CD4-positive, alpha-beta T cell treated with Interleukin-2 at 100 ng/mL for 4 hours (primary cell): Measurements from ENCODE around the gene PVALEF.

Experiments
- DNase-seq: peaks from one replicate; pipeline ENCODE4 v3.0.0-alpha.2; 2020; ENCODE audit warnings: low spot score

The PVALEF gene

DNA sequence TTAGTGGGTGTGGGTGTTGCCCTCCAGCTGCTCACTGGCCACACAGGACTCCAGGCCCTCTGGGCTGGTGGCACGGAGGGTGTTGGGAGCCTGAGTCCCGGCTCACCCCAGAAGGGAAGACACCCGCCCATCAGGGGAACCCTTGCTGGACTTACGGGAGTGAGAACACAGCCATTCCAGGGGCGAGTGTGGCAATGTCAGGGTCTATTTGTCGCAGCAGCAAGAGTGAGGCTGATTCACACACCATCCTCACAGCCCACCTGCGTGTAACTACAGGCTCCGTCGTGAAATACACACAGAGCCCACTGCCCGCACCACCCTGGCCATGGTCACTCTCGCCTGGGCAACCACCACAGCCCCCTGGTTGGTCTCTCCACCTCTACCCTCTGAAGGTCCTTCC lies 18.5 kb downstream of the PVALEF start:
- DNase-seq: no peak

DNA sequence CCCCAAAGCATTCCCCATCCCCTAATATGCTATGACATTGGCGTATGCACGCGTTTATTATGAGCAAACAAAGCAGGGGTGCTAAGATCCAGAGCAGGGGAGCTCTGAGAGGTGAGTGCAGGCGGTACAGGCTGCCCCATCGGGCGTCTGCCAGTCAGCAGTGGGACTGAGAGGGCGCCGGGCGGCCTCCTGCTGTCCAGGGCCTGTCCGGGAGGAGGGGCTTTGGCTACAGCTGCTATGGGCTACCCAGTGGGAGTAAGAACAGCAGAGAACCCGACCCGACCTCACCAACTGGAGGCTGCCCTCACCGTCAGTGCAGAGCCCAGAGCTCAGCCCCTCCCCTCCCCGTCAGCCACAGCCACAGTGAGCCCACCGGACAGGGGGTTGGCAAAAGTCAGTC lies 19.2 kb downstream of the PVALEF start:
- no peak for DNase-seq

DNA sequence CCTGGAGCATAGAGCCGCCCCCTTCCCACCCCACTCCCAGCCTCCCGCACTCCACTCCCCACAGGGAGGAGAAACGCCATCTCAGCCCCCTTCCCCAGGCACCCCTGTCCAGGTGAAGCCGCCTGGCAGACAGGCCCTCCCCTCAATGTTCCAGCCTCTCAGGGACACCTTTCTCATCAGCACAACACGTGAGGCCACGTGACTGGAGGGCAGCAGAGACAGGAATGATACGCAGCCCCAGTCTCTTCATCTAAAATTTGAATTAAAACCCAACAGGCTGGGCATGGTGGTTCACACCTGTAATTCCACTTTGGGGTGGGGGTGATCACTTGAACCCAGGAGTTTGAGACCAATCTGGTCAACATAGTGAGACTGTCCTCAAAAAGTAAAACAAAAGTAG lies 20.9 kb downstream of the PVALEF start:
- DNase-seq: no peak

DNA sequence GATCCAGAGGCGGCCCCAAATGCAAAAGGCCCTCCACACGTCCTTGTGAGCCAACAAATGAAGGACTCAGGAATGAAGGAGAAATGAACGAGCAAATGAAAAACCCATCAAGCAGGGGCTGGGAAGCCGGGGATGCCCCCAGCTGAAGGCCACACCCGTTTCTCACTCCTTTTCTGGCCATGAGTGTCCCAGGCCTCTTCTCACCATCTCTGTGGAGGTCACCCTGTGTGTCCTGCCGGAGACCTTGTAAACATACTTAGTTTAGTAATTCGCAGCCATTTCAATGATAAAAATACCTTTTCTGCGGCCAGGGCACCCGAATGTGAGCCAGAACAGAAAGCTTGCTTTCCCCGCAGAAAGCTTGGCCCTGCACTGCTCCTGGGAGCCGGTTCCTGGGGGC lies 21.8 kb downstream of the PVALEF start:
- DNase-seq: no peak

DNA sequence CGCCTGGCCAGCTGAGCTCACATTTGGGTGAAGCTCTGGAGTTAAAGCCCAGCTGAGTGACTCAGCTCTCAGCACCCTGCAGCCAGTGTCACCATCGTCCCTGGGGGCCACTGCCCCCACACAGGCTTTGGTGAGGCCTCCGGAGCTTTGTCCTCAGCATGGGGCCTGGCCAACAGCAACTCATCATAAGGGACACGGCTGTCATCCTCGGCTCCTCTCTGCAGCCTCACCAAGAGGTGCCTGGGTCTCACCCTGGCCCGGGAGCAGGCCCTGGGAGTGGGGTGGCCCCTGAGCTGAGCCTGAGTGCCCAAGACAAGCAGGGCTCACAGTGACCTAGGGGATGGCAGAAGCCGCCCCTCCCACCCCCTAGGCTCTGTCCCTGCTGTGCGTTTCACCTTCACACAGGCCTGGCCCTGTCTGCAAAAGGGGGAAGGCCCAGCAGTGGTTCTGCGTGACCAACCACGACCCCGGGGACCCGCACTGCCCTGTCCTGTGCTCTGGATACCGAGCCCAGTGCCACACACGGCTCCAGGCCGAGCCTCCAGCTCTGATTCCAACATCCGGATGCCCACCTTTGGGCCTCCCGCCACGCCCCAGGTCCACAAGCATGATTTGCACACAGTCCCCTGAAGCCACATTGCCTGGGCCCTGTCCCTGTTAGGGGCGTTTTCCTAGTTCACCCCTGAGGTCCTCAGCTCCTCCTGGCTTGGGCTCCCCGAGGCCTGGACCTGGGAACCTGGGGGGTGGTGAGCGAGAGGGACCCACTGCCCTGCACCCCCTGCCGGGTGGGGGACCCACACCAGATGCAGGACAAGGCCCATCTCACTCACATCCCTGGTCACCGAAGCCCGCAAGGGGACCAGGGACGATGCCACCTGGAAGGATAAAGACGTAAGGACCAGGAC lies 22.5 kb downstream of the PVALEF start:
- no peak for DNase-seq

DNA sequence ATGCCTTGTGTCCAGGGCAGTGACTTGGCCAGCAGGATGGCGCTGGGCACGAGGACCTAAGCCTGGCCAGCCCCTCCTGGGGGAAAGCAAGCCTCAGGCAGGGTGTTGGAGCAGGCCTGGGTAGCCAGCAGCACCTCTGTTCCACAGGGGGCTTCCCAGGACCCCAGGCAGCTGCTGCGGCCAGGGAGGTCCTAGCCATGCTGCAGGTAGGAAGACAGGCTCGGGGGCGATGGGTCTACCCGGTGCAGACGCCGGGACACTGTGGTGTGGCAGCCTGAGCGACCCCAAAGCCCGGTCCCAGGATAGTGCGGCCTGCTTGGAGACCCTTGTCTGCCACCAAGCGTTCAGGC lies 23.2 kb downstream of the PVALEF start:
- no peak for DNase-seq

DNA sequence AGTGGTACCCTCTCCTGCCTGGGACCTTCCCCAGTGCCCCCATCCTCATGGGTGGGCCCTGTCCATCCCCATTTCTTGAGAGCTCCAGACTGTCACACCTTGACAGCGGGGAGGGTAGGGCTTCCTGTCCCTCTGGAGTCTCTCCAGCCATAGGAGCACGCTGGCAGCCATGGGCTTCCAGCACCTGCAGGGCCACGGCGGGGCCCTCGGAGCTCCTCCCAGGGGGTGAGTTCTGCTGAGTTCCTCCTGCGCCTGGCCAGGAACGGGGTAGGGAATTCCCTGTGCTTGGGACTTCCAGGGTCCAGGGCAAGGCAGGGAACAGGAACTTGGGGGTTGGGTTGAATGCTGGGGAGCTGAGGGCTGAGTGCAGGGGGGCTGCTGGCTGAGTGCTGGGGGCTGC lies 23.7 kb downstream of the PVALEF start:
- DNase-seq: no peak

DNA sequence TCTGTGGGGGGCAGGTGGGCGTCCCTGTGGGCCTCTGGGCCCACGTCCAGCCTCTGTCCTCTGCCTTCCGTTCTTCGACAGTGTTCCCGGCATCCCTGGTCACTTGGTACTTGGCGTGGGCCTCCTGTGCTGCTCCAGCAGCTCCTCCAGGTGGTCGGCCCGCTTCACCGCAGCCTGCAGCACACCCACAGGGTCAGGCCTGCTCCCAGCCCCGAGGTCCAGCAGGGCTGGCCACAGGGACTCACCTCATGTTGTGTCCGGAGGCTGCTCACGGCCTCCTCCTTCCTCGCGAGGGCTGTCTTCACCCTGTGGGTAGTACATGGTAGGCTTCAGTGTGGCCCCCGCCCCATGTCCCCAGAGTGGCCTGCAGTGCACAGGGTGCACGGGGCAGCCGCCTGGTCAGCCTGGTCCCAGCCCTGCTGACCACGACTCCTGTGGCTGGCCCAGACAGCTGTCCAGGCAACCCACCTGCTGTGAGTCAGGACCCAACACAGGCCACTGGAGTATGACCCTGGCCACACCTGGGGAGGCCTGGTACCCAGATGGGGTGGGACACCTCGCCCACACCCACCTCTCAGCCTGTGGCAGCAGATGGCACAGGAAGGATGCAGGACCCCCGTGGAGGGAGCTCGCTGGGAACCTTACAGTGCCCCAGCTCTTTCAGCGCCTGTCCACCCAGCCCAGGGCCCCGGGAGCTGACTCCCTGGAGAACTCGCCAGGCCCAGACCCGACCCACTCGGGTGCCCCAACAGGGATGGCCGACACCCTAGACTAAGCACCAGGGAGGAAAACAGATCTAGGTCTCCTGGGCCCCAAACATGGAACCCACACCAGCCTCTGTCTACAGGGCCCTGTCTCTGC lies 24.6 kb downstream of the PVALEF start:
- no peak for DNase-seq

DNA sequence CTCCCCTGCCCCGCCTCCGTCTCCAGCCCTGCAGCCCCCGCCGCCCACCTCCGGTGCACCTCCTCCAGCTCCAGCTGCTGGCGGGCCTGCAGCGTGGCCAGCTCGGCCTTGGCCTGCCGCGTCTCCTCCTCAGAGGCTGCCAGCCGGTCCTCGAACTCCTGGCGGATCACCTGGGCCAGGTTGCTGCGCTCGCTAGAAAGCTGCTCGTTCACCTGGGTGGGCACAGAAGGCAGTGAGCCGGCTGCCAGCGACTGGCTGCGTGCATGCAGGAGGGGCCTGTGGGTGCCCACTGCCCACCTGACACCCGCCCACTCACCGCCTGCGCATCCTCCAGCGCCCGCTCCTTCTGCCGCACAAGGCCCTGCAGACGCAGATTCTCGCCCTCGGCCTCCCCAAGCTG lies 25.3 kb downstream of the PVALEF start:
- DNase-seq: no peak

DNA sequence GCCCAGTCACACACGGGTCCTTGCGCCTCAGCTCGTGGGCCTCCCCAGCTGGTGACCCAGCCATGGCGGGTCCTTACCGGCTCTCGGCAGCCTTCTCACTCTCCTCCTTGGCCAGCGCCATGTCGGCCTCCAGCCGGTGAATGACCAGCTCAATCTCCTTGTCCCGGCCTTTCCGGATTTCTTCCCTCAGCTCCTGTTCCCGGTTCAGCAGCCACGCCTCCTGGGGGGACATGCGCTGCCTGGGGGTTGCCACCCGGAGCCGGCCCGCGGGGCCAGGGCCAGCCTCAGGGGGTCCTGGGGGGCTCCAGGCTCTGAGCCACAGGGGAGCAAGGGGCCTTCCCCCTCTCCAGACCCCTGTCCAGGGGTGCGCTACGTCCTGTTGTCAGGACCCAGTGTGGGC lies 25.8 kb downstream of the PVALEF start:
- DNase-seq: no peak

DNA sequence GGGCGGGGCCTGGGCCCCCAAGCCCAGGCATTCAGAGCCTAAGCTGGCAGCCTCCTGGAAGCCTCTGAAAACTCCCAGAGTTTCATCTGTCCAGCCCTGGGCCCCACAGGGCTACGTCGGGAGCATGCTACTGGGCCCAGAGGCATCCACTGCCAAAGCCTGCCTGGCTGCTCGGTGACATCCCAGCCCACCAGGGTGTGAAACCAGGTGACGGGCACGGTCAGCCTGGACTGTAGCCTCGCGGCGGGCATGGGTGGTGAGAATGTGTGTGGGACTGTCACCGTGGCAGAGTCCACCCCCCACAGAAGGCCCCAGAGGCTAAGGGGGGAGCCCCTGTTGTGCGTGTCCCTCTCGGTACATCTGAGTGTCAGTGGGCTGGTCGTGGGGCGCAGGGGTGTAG lies 26.3 kb downstream of the PVALEF start:
- no peak for DNase-seq

DNA sequence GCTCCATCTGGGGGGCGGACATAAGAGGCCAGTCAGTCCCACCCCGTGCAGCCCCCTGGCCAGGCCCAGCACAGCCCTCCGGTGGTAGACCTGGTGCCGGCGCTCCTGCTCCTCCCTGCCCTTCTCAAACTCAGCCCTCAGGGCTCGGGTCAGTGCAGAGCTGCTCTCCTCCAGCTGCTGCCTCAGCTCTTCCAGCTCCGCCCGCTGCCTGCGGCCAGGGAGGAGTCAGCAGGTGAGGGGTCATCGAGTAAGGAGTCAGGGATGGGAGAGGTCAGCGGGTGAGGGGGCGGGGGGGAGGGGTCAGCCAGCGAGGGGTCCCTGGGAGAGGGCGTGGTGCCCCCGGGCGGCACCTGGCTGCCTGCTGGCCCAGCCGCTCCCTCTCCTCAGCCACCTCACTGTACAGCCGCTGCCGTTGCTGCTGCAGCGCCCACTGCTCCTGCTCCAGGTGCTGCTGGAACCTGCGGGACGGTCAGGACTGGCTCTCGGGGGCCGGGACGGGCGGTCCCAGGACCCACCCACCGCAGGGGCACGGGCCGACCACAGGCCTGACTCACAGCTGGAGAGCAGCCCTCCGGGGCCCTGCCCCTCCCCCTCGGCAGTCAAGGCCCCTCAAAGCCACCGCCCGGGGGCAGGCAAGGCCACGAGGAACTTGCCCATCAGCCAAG lies 27.2 kb downstream of the PVALEF start:
- DNase-seq: no peak

DNA sequence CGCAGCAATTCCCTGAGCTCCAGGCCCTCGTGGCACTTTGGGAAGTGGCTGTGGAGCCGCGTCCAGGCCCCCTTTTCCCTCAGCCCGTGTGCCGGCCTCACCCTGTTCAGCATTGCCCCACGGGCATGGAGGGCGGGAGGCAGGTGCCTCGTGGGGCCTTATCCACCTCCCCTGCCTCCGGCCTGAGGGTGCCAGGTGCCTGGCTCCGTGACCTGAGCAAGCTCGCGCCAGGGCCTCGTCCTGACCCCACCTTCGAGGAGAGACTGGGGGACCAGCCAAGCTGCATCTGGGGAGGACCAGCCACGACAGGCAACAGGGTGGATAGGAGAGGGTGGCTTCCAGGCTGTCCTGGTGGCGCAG lies 27.7 kb downstream of the PVALEF start:
- DNase-seq: no peak

DNA sequence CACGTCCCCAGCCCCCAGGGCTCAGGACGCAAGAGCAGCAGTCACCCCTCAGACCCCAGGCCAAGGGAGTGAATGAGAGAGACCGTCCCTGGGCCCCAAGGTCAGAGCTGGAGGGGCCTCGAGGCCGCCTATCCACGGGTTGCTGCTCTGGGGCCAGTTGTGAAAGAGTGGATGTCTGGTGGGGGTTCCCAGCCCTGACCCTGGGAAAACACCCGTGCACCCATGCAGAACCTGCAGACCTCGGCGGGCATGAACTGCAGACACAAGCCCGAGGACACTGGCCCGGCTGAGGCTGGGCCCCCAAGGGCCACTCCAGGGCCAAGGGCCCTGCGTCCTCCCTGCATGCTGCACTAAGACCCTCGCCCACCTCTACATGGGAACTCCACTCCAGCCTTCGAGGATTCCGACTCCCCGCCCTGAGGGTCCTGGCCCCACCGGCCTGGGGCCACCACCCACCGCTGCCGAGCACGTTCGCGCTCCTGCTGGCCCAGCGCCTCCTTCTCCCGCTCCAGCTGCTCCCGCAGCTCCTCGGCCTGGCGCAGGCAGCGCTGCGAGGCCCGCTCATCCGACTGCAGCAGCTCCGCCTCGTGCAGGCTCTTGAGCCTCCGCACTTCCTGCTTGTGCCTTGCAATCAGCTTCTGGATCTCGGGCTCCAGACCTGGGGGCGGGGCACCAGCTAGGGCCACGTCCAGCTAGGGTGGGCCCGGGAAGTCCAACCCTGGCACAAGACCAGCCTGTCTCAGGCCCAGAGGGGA lies 28.3 kb downstream of the PVALEF start:
- DNase-seq: no peak

DNA sequence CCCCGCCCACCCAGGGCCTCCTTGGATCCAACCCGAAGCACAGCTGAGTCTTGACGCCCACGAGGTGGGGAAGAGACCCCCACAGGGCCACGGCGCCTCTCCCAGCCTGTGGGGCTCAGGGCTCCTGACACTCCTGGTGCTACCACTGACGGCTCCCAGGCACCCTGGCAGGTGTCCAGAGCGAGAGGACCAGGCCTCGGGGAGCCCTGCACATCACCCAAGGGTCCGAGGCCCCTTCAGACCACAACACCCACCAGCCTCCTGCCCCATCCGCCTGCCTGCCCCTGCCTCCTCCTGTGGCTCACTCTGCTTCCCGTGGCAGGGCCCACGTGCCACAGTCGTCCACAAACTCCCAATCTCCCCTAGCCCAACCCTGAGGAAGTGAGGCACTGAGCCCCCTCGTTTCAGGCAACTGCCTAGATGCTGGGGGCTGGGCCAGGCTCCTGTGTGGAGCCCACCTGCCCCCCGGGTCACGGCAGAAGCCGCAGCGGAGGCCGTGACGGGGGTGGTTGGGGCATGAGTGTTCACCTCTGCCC lies 29.0 kb downstream of the PVALEF start:
- no peak for DNase-seq

DNA sequence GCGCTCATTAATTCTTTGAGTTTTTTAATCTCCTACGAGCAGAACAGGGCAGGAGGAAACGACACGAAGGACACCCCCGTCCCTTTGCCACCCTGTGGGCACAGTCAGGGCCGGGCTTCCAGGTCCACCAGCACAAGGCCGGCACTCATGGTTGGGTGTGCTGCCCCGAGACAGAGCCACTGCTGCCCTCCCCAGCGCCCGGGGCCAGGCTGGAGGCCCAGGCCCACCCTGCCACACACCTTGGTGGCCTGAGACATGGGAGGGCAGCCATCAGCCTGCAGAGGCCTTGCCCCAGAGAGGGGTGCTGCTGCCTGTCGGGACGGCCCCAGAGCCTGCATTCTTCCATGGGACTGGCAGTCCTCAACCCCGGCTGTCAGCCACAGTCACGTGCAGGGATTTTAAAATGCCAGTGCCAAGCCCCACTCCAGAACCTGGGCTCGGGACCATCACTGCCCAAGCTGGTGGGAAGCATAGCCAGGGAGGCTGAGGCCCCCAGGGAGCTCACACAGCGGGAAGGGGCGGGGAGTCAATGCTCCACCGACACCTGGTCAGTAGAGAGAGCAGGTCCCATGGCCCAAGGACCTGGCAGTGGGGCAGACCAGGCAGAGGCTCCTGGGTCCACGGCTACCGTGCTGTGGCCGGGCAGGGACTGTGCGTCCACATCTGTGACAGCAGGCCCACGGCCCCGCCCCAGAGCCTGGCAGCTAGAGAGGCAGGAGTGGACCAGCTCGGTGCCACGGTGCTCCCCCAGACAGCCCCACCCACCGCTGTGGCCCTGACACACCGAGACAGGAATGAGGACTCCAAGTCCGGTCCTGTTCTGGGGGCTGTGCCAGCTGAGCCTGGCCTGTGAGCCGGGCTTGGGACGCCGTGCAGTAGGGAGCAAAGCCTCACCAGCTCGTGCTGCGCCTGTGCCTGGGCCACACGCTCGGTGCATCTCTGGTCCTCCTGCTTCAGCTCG lies 29.9 kb downstream of the PVALEF start:
- no peak for DNase-seq

DNA sequence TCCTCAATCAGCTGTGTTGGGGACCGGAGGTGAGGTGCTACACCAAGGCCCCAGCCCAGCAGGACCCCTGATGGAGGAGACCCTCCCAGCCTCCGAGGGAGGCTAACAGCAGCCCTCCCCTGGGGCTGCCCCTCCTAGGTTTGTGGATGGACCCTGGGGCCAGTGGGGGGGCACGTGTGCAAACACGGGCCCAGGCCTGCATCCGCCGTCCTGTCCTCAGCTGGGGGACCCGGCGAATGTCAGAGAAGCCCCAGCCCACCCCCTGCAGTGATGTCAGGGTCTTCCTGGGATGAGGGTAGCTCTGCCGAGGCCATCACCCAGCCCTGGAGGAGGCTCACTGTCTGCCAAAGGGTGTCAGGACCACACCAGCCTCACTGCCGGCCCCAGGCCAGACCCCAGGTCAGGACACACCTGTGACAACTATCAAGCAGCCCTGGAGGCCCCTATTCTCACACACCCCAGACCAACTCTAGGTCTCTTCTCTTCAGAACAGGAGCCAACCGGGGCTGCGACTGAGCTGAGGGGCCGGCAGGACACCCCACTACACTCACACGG lies 30.7 kb downstream of the PVALEF start:
- no peak for DNase-seq

DNA sequence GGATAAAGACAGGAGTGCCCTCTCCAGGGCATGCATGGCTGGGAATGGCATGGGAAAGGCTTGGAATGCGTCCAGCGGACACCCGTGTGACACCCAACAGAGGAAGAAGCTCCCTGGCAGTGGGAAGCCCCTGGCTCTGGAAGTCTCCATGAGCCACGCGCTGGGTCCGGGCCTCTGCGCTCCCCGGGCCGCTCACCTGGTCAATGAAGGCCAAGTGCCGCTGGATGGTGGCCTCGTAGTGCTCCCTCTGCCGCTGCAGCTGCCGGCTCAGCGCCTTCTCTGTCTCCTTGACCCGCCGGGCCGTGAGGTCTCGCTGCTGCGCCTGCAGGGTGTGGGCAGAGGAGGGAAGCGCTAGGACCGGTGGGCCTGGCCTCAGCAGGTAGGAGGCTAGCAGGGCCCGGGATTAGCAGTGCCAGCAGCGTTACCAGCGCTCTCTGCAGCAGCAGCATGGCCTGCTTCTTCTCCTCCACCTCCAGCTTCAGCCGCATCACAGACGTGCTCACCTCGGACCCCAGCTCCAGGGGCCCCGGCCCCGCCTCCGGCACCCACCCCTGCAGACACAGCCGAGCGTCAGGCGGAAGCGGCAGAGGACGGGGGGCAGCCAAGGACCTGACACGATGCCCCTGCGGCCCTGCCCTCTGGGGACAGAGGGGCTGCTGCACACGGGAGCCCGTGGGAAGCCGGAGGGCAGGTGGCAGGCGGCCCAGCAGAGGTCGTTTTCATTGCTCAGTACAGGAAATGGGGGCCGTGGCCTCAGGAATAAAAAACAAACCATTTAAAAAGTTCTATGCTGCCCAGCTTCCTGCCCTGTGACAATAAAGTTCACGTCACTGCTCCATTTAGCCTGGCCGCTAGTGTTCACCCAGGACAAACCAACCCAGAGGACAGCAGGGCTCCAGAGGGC lies 31.4 kb downstream of the PVALEF start:
- DNase-seq: no peak

DNA sequence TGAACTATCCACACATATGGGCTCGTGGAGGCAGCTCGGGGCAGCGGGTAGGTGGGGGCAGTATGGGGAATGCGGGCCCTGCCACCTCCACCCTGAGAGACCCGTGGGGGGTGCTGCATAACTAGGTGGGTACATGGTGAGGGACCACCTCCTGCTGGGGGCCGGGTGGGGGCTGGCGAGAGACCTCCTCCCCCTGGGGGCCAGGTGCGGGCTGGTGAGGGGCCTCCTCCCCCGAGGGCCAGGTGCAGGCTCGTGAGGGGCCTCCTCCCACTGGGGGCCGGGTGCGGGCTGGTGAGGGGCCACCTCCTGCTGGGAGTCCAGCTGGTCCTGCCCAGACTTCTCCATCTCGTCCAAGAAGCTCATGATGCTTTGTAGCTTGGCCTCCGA lies 32.1 kb downstream of the PVALEF start:
- no peak for DNase-seq
